HepG2 (cell line): Measurements from ENCODE around the gene PPP6R2. TPM values are rescaled to one million over a fixed set of nuclear protein-coding genes. Genes with fewer than 3 reads are reported as not detected.

ENCODE experiments used
- DDIT3 ChIP-seq: sonication (generic); formaldehyde crosslinking; IDR thresholded peaks from 2 replicates; pipeline ENCODE4 v1.4.0; 2020; ENCODE audit warnings: mild to moderate bottlenecking, missing genetic modification reagents
- GTF3A ChIP-seq: sonication (generic); formaldehyde crosslinking; conservative IDR thresholded peaks from 2 replicates; pipeline ENCODE4 v1.4.0; 2020; ENCODE audit warnings: mild to moderate bottlenecking, missing genetic modification reagents
- HCFC1 ChIP-seq: fragments of 150-350 bp; IDR thresholded peaks from 2 replicates; pipeline ENCODE4 v1.6.1; 2014; ENCODE audit warnings: low read depth, low read length
- HNF4G ChIP-seq, 2 experiments: sonication (generic) in 1 of 2; formaldehyde crosslinking in 1 of 2; IDR thresholded peaks; 2 replicates each; pipeline versions ENCODE4 v1.4.0 to v1.6.1; 2011 to 2020; ENCODE audit warnings: borderline replicate concordance in 2 of 2, low read depth in 2 of 2, mild to moderate bottlenecking in 2 of 2, low read length in 1 of 2, missing genetic modification reagents in 1 of 2, moderate library complexity in 1 of 2
- KLF9 ChIP-seq: IDR thresholded peaks from 2 replicates; pipeline ENCODE4 v1.6.1; 2016; ENCODE audit warnings: low read depth
- MAZ ChIP-seq, 2 experiments: sonication (generic) in 1 of 2; formaldehyde crosslinking in 1 of 2; IDR thresholded peaks; 2 replicates each; pipeline versions ENCODE4 v1.5.0 to v1.6.1; 2012 to 2020; ENCODE audit warnings: low read depth in 2 of 2, mild to moderate bottlenecking in 2 of 2, borderline replicate concordance in 1 of 2, improper control_type of control experiment in 1 of 2, low read length in 1 of 2, missing genetic modification reagents in 1 of 2, moderate library complexity in 1 of 2
- NFE2L1 ChIP-seq: sonication (generic); formaldehyde crosslinking; IDR thresholded peaks from 2 replicates; pipeline ENCODE4 v1.4.0; 2020; ENCODE audit warnings: missing genetic modification reagents, mild to moderate bottlenecking, borderline replicate concordance
- RBM39 ChIP-seq: fragments of 200-400 bp; formaldehyde crosslinking; IDR thresholded peaks from one replicate; pipeline ENCODE4 v1.6.1; 2018; ENCODE audit warnings: antibody characterized with exemption, mild to moderate bottlenecking, low read depth, low read length; ENCODE audit not compliant: poor library complexity, severe bottlenecking
- STAT5B ChIP-seq: sonication (generic); formaldehyde crosslinking; IDR thresholded peaks from 2 replicates; pipeline ENCODE4 v1.4.0; 2020; ENCODE audit warnings: missing genetic modification reagents
- TCF12 ChIP-seq, 2 experiments: fragments of 450-650 bp in 1 of 2; sonication (generic) in 1 of 2; formaldehyde crosslinking in 1 of 2; IDR thresholded peaks; 2 replicates each; pipeline versions ENCODE4 v1.6.1 to v1.8.0; 2017 to 2022; ENCODE audit warnings: antibody characterized with exemption in 1 of 2, mild to moderate bottlenecking in 1 of 2, missing genetic modification reagents in 1 of 2, moderate library complexity in 1 of 2
- U2AF2 ChIP-seq: fragments of 200-400 bp; formaldehyde crosslinking; IDR thresholded peaks from 2 replicates; pipeline ENCODE4 v1.6.1; 2017; ENCODE audit warnings: low read depth, mild to moderate bottlenecking, low read length
- ZNF430 ChIP-seq: sonication (generic); formaldehyde crosslinking; IDR thresholded peaks from 2 replicates; pipeline ENCODE4 v1.9.0; 2021; ENCODE audit warnings: mild to moderate bottlenecking, missing genetic modification reagents
- ZNF619 ChIP-seq: sonication (generic); formaldehyde crosslinking; IDR thresholded peaks from 2 replicates; pipeline ENCODE4 v1.4.0; 2020; ENCODE audit warnings: mild to moderate bottlenecking, missing genetic modification reagents
- ZNF678 ChIP-seq: sonication (generic); formaldehyde crosslinking; IDR thresholded peaks from 2 replicates; pipeline ENCODE4 v1.4.0; 2020; ENCODE audit warnings: mild to moderate bottlenecking, missing genetic modification reagents
- ZNF713 ChIP-seq: sonication (generic); formaldehyde crosslinking; IDR thresholded peaks from 2 replicates; pipeline ENCODE4 v1.4.0; 2020; ENCODE audit warnings: mild to moderate bottlenecking, missing genetic modification reagents
- ZSCAN20 ChIP-seq: sonication (generic); formaldehyde crosslinking; IDR thresholded peaks from 2 replicates; pipeline ENCODE4 v1.4.0; 2020; ENCODE audit warnings: missing genetic modification reagents, mild to moderate bottlenecking, borderline replicate concordance
- polyA plus RNA-seq, 8 experiments: library from polyadenylated mRNA; depleted of rRNA in 3 of 8; stranded (reverse) in 7 of 8; unstranded in 1 of 8; fragments of >200 nt; fragmentation: Illumina TruSeq in 4 of 8; extraction: Trizol in 4 of 8; gene quantifications; 2 replicates each; pipeline versions ENCODE4 v1.2.1 to v1.2.3, GENCODE V29; 2011 to 2016; ENCODE audit warnings: low read depth in 4 of 8, missing spikeins in 1 of 8, mixed read lengths in 1 of 8; ENCODE audit not compliant: insufficient read depth in 1 of 8
- total RNA-seq, 5 experiments: library from RNA; depleted of rRNA; stranded (reverse); fragments of >200 nt; fragmentation: Illumina TruSeq; extraction: Trizol; gene quantifications; 2 replicates each; pipeline ENCODE4 v1.2.3, GENCODE V29; 2016; ENCODE audit warnings: low read depth in 1 of 5
- TF ChIP-seq, protein P1 (sequence below): sonication (generic); formaldehyde crosslinking; IDR thresholded peaks from 2 replicates; pipeline ENCODE4 v1.4.0; 2020; ENCODE audit warnings: mild to moderate bottlenecking, missing genetic modification reagents
- TF ChIP-seq, protein P2 (sequence below): sonication (generic); formaldehyde crosslinking; IDR thresholded peaks from 2 replicates; pipeline ENCODE4 v1.5.0; 2020; ENCODE audit warnings: mild to moderate bottlenecking, missing genetic modification reagents
- TF ChIP-seq, protein P3 (sequence below): sonication (generic); formaldehyde crosslinking; IDR thresholded peaks from 2 replicates; pipeline ENCODE4 v1.8.1; 2022; ENCODE audit warnings: low read depth, mild to moderate bottlenecking, missing genetic modification reagents

PPP6R2 gene
- total and polyA plus RNA-seq, 2 of the 13 experiments (the other 11 are each of a cell fraction or from before 2014, with no cell fraction given): 55.0 to 102 TPM

DNA sequence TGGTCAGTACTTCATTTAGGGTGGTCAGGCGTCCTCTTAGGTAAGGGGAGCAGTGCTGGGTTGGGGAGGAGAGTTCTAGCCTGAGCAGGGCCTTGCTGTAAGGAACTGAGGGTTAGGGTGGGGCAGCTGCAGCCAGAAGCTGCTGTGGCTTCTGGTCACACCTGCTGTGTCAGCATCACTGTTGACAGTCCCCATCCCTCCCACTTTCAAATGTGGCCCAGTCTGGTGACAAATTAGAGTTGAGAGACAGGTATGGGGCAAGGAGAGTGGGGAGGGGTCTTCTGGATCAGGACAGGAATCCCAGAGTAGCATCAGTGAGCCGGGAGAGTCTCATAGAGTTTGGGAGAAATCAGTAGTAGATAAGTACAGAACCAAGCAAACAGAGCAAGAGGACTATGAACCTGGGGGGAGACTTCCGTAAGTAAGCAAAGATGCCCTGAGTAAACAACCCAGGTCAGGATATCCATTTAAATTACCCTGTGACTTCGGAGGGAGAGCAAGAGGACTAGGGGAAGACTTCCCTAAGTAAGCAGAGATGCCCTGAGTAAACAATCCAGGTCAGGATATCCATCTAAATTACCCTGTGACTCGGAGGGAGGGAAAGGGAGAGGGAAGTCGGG, 53.7 kb downstream of the PPP6R2 start (continued):
- TF ChIP-seq, protein P1, sequence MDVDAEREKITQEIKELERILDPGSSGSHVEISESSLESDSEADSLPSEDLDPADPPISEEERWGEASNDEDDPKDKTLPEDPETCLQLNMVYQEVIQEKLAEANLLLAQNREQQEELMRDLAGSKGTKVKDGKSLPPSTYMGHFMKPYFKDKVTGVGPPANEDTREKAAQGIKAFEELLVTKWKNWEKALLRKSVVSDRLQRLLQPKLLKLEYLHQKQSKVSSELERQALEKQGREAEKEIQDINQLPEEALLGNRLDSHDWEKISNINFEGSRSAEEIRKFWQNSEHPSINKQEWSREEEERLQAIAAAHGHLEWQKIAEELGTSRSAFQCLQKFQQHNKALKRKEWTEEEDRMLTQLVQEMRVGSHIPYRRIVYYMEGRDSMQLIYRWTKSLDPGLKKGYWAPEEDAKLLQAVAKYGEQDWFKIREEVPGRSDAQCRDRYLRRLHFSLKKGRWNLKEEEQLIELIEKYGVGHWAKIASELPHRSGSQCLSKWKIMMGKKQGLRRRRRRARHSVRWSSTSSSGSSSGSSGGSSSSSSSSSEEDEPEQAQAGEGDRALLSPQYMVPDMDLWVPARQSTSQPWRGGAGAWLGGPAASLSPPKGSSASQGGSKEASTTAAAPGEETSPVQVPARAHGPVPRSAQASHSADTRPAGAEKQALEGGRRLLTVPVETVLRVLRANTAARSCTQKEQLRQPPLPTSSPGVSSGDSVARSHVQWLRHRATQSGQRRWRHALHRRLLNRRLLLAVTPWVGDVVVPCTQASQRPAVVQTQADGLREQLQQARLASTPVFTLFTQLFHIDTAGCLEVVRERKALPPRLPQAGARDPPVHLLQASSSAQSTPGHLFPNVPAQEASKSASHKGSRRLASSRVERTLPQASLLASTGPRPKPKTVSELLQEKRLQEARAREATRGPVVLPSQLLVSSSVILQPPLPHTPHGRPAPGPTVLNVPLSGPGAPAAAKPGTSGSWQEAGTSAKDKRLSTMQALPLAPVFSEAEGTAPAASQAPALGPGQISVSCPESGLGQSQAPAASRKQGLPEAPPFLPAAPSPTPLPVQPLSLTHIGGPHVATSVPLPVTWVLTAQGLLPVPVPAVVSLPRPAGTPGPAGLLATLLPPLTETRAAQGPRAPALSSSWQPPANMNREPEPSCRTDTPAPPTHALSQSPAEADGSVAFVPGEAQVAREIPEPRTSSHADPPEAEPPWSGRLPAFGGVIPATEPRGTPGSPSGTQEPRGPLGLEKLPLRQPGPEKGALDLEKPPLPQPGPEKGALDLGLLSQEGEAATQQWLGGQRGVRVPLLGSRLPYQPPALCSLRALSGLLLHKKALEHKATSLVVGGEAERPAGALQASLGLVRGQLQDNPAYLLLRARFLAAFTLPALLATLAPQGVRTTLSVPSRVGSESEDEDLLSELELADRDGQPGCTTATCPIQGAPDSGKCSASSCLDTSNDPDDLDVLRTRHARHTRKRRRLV: no peak
- TF ChIP-seq ZNF713 (CRISPR knock-in tag) (0 out of 2 replicates have a peak, but pooled peaks have one; percentile 22), TCF12 (IDR thresholded peaks at IDR 0.05) (no peak), TCF12 (CRISPR knock-in tag; IDR thresholded peaks at IDR 0.05) (peak; percentile 86; the same call in 1 of the 2 replicates), DDIT3 (CRISPR knock-in tag) (no peak), NFE2L1 (CRISPR knock-in tag) (no peak), HCFC1 (no peak), ZNF619 (no peak), U2AF2 (no peak), ZSCAN20 (CRISPR knock-in tag) (no peak), STAT5B (no peak), GTF3A (CRISPR knock-in tag) (no peak), KLF9 (CRISPR knock-in tag) (no peak), HNF4G (IDR thresholded peaks at IDR 0.05; ENCODE audit: borderline replicate concordance, low read depth, low read length) (peak; percentile 97), HNF4G (CRISPR knock-in tag; IDR thresholded peaks at IDR 0.05; ENCODE audit: borderline replicate concordance, low read depth) (peak; percentile 97), ZNF678 (CRISPR knock-in tag) (no peak), MAZ (IDR thresholded peaks at IDR 0.05; ENCODE audit: borderline replicate concordance, low read depth, low read length) (no peak), MAZ (CRISPR knock-in tag; IDR thresholded peaks at IDR 0.05; ENCODE audit: low read depth) (peak; percentile 51; the same call in 1 of the 2 replicates), RBM39 (no peak), ZNF430 (CRISPR knock-in tag) (peak; percentile 78; the same call in 1 of the 2 replicates)
- TF ChIP-seq, protein P2, sequence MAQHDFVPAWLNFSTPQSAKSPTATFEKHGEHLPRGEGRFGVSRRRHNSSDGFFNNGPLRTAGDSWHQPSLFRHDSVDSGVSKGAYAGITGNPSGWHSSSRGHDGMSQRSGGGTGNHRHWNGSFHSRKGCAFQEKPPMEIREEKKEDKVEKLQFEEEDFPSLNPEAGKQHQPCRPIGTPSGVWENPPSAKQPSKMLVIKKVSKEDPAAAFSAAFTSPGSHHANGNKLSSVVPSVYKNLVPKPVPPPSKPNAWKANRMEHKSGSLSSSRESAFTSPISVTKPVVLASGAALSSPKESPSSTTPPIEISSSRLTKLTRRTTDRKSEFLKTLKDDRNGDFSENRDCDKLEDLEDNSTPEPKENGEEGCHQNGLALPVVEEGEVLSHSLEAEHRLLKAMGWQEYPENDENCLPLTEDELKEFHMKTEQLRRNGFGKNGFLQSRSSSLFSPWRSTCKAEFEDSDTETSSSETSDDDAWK: no peak
- TF ChIP-seq, protein P3, sequence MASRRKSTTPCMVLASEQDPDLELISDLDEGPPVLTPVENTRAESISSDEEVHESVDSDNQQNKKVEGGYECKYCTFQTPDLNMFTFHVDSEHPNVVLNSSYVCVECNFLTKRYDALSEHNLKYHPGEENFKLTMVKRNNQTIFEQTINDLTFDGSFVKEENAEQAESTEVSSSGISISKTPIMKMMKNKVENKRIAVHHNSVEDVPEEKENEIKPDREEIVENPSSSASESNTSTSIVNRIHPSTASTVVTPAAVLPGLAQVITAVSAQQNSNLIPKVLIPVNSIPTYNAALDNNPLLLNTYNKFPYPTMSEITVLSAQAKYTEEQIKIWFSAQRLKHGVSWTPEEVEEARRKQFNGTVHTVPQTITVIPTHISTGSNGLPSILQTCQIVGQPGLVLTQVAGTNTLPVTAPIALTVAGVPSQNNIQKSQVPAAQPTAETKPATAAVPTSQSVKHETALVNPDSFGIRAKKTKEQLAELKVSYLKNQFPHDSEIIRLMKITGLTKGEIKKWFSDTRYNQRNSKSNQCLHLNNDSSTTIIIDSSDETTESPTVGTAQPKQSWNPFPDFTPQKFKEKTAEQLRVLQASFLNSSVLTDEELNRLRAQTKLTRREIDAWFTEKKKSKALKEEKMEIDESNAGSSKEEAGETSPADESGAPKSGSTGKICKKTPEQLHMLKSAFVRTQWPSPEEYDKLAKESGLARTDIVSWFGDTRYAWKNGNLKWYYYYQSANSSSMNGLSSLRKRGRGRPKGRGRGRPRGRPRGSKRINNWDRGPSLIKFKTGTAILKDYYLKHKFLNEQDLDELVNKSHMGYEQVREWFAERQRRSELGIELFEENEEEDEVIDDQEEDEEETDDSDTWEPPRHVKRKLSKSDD (CRISPR knock-in tag): no peak
